GM18907 (cell line): Measurements from ENCODE around the gene RNU1-4.
"Not testable (repeated sequence)": the region's sequence is repeated elsewhere in the genome, so short reads cannot be mapped to it uniquely, and the experiment has no call there.

ENCODE experiments used
- ATAC-seq: cut with Tn5 transposase; IDR thresholded peaks from one replicate; pipeline ENCODE4 v1.9.1; 2021; ENCODE audit warnings: mild to moderate bottlenecking, moderate library complexity; ENCODE audit not compliant: unreplicated experiment

The RNU1-4 gene

DNA sequence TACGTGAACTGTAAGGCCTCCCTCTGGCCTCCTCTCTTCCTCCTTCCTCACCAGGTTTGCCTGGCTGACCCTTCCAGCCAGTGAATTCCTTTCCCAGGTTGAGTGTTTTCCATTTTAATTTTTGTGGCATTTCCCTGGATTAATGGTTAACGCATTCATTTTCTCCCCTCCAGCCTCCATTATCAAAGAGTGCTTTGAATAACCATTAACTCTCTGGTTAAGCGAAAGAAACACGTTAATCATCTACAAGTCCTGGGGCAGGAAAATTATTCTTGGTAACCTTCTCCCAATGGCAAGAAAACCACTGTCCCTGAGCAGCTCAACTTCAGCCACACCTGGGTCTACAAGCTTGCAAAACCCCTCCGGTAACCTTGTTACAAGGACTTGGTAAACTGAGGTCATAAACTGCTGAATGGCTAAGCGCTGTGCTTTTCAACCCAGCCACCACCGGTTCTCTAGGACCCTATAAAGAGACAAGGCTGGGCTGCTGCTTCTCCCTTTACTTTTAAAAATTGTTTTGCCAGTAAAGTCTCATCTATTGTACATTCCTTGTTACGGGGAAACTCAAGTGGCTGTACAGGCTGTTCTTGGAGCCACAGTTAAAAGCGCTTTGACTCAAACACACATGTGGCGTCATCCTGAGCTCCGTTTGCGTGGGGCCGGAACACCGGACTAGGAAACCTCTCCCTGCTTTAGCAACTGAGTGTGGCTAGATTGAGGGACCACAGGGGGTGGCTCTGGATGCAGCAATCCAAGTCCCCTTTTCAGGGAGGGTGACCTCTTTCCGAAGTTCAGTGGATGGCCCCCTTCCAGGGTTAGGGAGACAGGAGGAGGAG is 24.7 kb downstream of the RNU1-4 start:
- not testable (repeated sequence) for ATAC-seq

DNA sequence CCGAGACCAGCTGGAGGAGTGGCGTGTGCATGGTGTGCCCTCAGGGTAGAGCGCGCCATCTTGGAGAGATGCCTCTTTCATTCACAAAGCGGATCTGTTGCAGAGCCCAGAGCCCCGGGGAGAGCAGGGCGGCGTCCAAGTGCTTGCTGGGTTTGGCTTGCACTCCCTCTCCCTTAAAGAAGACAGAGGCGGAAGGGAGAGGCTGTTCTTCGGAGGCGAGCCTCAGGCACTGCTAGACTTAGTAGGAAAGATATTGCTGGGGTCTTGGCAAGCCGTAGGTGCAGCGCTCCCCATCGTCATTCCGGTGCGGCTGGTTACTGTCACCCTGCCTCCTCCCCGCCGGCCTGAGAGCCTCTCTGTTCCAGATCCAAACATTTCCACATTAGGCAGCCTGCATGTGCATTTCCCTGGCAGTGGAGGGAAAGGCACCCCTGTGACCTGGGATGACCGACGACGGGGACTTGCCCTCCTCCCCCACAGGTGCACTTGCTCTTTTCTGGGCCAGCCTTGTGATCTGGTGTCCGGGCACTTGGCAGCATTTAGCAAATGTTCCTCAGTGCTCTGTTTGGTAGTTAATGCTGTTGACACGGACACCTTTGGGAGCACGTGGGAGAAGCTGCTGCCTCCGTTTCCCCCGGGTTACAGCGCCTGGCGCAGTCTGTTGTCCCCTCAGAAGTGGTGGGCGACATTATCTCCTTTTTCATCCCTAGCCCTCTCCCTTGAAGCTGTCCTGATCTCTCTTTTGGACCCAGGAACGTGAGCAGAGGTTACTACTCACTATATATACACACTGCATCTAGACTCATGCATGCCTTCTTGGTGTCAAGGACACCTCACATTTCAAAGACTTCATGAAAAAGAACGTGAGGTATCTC is 25.7 kb downstream of the RNU1-4 start:
- not testable (repeated sequence) for ATAC-seq

DNA sequence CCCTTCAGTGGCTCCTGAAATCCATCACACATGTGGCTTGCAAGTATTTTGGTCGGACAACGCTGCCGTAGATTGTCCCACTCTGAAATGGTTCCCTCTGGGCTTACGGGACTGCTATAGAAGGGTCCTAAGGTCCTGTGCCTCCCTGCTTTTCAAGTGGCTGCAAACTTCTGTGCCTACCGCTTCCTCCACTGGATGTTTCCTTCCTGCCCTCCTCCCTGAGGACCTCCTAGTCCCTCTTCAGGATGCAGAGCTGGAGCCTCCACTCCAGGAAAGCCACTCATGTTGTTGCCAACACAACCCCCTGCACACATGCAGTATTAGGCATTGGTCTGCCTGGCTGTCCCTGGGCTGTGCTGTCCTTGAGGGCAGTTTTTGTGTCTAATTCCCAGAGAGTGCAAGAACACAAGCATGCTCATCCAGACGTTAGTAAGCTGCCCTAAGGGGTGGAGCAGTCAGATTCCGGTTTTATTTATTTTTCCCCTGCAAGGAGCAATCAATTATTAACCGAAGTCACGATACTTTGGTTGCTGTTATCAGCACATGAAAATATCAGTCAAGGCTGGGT is 26.5 kb downstream of the RNU1-4 start:
- ATAC-seq: not testable (repeated sequence)

DNA sequence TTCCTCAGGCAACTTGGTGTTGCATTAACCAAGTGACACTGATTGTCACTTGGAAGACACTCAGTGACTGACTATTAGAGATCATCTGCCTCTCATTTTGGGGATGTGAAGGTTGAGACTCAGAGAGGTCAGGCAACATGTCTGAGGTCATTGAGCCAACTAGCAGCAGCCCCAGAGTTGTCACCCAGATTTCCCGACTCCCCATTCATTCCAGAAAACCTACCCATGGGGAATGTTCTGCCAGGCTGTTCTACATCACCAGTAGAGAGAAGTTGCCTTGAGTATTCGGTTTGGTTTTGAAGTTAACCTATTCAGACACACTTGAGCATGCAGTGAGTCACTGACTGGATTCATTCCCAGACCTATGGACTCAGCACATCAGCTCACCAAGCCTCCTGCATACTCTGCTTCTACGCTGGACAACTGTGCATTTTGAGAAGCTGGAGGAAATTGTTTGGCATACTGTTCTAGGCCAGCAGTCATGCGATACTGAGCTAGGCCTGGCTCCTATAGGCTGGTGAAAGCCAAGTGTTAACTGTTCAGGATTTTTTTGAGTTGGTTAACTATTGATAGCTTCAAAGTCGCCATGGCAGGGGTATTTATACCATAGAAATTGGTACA is 29.9 kb downstream of the RNU1-4 start:
- ATAC-seq: not testable (repeated sequence)

DNA sequence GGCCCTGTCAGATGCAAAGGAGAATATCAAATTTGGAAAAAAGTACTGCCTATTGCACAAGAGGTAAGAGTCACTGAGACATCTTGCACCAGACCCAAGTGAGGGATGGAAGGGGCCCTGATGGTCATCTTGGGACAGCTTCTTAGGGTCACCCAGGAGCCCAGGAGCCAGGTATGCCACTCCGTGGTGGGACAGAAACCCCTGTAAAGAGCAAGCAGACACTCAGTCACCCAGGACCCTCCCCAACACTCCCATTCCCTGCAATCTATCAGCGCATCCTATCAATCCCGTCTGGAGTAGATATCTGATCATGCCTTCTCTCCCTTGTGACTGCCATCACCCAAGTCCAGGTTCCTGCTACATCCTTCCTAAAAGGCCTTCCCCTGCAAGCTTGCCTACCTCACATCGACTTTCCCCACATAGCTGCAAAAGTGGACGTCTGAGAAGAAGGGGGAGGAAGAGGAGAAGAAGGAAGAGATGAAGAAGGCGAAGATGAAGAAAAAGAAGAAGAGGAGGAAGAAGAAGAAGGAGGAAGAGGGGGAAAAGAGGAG is 30.7 kb downstream of the RNU1-4 start:
- ATAC-seq: not testable (repeated sequence)

DNA sequence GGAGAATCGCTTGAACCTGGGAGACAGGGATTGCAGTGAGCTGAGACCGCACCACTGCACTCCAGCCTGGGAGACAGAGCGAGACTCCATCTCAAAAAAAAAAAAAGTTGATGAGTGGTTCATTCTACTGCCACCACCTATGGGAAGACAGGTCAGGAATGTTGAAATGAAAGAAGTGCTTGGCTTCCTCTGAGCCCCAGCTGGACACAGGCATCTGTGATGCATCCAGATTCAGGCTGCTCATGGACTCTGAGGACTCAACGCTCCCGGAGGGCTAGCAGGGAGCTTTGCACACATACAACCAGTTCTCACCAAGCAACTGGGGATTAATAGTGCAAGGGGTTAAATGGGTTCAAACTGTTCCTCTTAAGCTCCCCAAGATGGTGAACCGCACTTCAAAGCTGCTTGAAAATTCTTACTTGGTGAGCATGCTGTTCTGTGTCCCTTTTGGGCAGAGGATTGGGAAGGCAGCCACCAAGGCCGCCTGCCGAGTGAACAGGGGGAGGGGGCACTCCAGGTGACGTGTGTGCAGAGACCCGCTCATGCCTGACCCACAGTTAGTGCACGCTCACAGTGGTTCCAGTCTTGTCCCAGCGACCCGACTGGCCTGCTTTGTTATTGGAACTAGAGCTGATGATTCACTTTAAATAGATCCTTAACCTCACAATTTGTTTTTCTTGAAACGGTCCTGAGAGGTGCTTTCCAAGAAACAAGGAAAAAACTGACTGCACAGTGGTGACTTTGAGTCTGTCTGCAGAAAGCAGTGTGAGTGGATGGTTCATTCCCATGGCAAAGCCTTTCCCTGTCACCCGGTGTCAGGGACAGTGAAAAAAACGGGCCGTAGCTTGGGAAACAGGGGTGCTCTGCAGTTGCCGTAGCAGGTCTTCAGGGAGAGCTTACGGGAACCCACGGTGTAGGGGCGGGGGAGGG is 32.2 kb downstream of the RNU1-4 start:
- not testable (repeated sequence) for ATAC-seq

DNA sequence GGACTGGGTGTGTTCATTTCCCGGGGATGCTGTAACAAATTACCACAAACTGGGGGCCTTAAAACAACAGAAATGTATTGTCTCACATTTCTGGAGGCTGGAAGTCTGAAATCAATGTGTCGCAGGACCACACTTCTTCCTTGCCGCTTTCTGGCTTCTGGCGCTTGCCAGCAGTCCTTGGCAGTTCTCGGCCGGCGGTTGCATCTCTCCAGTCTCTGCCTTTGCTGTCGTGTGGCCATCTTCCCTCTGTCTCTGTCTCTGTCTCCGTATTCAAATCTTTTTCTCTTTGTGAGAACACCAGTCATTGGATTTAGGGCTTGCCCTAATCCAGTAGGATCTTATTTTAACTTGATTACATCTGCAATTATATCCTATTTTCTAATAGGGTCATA is 32.9 kb downstream of the RNU1-4 start:
- ATAC-seq: not testable (repeated sequence)

DNA sequence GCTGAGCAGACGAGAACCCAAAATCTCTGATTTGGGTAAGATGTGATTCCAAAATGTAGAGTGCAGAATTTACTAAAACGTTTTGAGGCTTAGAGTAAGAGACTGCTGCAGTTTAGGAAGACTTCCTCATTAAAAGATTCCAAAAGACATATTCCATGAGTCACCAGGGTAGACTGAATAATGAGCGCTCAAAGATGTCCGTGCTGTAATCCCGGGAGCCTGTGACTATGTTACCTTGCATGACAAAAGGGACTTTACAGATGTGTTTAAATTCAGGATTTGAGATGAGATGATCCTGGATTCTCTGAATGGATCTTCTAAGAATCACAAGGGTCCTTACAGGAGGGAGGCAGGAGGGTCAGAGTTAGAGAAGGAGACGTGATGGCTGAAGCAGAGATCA is 33.4 kb downstream of the RNU1-4 start:
- not testable (repeated sequence) for ATAC-seq

DNA sequence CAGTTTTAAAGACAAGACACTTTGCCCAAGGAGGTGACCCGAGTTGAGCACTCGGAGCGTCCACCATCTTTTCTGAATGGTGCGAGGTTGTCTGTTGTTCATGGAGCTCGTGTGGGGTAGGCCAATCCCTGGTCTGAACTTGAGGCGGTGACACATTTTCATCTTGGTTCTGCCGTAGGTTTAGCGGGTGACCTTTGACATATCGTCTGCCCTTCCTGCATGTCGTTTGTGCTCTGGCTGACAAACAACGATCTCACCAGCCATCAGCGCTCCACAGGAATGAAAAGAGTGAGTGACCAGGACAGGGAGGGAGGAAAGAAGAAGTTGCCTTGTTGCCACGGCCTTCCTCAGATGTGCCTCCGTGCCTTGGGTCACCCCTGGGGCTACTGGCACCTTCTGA is 34.5 kb downstream of the RNU1-4 start:
- ATAC-seq: not testable (repeated sequence)

DNA sequence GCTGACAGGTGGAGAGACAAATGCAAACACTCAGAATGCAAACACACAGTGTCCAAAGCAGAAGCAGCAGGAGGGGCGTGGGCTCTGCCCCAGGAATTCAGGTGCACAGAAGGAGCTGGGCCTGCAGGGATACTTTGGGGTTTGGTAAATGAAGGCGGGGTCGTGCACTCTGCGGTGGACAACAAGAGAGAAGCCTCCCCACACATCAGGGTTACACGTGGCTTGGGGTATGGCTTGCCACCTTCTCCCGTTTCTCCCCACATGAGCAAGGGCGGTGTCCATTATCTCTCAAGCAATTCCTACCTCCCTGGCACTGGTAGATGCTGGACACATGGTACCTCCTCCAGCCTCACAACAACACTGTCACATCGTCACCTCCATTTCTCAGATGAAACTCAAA is 35.0 kb downstream of the RNU1-4 start:
- ATAC-seq: not testable (repeated sequence)

DNA sequence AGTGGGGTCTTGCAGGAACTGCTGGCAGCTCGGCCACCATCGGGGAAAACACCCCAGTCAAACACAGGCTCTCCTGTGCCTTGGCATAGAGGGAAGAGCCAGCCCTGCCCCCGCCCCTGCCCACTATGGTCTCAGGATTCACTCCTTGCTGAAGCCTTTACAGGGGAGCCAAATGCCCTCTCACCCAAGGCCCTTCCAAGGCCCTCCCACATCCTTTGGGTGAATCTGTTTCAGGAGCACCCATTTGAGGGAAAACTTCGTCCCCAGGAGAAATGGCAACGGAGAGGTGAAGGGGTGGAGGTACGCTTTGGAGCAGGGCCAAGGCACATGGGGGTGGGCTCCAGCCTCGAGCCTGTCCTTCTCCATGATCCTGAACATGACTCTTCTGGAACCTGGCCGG is 35.9 kb downstream of the RNU1-4 start:
- not testable (repeated sequence) for ATAC-seq

DNA sequence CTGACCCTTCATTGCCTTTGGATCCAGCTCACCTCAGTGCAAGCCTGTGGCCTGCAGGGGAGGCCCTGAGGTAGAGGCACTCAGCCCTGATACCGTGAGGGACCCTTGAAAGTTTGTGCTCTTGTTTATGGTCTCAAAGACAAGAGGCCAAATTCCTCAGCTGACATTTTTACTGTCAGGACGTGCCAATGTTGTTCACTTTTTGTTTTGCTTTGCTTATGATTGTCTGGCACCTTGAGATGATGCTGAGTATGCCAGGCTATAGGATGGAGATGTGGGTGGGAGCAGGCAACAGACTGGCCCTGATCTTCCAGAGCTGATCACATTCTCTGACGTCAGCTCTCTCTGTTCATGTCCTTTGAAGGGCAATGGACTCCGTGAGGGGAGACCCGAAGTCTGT is 36.5 kb downstream of the RNU1-4 start:
- not testable (repeated sequence) for ATAC-seq

DNA sequence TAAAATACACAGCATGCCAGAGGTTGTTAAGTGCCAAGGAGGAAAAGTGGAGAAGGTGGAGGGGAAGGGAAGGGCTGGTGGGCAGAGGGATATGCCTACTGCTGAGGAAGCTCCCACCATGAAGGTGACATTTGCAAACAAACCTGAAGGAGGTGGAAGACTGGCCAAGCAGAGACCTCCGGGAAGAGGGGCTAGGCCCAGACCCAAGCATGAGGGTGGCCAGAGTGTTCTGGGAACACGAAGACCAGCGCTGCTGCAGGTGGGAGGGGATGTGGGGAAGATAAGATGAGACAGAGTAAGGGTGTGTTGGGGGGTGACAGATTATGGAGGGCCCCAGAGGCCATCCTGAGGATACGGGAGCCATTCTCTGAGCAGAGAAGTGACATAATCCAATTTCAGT is 37.5 kb downstream of the RNU1-4 start:
- ATAC-seq: not testable (repeated sequence)

DNA sequence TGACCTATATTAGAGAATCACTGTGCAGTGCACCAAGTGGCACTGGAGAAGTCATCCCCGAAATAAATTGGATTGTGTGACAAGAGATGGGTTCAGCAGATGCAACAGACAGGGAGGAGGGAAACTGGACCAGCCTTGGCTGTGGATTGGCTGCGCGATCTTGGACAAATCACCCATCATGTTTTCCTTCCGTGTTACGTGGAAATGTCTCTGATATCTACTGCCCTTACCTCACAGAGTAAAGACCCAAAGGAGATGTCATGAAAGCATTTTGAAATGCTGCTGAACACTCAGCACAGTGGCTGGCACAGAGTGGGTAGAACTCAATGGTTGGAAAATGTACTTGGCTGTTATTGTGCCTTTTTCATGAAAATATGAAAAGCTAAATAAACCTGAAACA is 39.2 kb downstream of the RNU1-4 start:
- ATAC-seq: not testable (repeated sequence)

DNA sequence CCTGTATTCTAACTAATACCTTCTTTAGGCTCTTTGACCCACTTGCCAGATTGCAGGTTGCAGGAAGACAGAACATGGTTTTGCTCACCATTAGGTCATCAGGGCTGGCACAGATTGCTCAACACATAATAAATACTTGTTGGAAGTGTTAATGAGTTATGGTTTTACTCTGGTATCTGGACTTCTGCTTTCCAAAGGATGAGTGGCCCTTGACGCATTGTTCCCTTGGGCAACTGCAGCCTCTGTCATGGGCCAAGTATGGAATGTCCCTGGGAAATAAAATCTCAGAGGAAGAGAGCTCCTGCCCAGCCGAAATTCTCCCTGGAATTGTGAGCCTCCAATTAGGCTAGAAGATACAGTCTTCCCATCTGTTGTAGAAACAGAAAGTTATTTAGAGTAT is 40.7 kb downstream of the RNU1-4 start:
- ATAC-seq: not testable (repeated sequence)

DNA sequence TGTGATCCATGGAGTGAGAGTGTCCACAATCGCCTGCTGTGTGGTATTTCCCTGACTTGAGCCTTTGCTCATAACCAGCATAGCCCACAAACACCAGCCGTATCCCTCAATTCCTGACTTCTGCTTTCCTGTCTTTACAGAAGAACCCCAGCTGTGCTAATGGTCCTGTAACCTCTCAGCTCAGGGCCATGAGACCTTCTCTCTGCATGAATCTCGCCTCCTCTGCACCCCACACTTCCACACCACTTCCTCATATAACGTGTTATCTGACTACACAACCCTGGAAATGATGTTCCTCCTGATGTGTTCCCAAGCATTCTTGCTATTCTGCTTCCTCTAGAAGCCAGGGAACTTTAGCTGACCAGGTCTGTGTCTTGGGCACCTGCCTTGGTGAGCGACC is 41.3 kb downstream of the RNU1-4 start:
- ATAC-seq: not testable (repeated sequence)

DNA sequence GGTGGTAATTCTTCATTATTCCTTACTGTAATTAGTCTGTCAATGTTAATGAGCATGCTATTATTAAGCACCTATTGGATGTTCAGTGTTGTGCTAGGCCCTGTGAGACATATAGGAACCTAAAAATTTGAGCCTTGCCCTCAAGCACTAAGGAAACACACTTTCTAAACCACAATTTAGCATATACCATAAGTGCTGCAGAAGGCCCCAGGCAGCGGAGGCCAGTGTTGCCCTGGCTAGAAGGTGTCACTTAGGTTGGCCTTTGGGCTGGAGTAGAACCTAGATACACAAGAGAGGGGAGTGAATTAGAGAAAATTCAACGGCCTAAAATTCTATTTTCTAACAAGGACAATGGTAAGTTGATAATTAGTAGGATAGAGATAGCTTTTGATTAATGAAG is 44.6 kb downstream of the RNU1-4 start:
- not testable (repeated sequence) for ATAC-seq

DNA sequence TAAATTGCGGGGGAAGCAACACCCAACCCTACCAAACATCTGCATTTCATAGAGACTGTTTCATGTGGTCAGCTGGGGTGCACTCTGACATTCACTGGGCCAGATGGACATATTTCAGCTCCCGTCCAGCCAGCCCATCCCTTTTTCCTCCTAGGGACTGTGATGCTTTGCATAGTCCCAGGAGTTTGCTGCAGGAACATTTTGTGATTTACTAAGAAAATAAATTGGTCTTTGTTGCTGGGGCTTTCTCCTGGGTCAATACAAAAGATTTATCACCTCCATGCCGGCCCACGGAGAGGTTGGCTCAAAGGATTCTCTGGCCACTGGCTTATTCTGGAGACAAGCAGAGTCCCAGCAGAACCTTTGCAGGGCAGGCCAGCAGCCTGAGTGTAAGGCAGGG is 46.0 kb downstream of the RNU1-4 start:
- ATAC-seq: not testable (repeated sequence)

DNA sequence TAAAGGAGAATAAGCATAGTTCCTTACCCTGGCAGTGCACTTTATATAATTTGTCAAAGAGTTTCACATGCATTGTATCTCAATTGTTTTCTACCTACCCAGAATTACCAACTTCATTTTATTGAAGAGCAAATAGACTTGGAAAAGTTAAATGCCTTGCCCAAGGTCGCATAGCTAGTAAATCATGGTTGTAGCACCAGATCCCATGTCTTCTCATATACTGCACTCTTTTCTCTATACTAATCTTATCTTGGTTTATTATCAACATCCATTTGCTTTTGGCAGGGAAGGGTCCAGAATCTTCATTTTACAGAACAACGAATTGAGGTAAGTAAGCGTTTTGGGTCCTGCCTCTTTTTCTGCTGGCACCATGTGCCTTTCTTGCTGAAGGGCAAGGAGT is 46.9 kb downstream of the RNU1-4 start:
- ATAC-seq: not testable (repeated sequence)

DNA sequence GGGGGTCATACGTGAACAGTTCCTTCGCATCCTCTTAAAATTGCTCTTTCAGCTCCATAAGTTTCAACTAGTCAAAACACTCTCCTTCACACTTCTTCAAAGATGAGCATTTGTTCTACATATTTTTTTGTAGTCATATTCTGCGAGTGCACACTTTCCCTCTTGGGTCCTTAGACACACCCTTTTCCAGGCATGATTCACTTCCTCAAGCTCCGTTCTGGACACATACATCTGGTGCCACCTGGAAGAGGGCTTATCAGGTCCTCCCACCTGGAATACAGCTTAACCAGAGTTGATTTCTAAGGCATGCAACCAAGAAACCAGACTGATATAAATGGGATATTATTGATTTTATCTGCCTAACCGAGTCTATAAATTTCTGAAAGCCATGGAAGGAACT is 47.4 kb downstream of the RNU1-4 start:
- ATAC-seq: not testable (repeated sequence)
